ENCODE data around the gene RRP9. TPM values are rescaled to one million over a fixed set of nuclear protein-coding genes. Genes with fewer than 3 reads are reported as not detected.

RRP9 gene
- total and polyA plus RNA-seq, 10 donors: 9.5 to 26.6 (median 14.1) TPM

DNA sequence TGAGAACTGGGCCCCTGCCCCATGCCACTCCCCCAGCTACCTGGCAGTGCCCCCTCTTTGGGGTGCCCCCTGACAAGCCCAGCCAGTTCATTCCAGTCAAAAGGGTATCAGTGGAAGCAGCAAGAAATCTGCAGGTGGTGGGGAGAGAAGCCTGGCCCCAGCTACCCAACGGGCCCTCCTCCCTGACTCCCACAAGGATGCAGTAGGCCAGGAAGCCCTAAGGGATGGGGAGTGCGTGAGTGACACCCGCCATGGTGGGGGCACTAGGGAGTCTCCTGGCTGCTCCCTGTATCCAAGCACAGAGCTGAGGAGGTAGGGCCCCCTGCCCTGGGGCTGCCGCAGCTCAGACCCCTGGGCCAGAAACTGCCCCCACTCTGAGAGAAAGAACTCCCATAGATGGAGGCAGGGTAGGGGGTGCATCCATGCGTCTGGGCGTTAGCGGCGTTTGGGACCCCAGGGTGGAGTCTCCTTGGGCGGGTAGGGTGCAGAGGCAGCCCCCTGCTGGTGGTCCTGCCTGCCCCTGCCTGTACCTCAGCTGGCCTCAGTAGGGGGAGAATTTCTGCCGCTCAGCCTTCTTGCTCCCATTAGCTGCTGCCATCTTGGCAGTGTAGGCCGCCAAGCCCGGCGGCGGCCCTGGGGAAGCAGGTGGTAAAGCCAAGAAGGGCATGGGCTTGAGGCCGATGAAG lies 16.0 kb upstream of the RRP9 start:
- Histone ChIP-seq H3K27me3 (replicated peaks in 1 of 7) (peaks cover 0 to 46% (median 15%) of the 10 kb centered on the region in 7 donors), H3K9me3 (no peaks in the 10 kb centered on the region), H3K4me3 (no peak overlapping the region), H3K4me1 (peaks cover 6 to 58% (median 29%) of the 10 kb centered on the region in 6 donors), H3K27ac (no peak overlapping the region), H3K36me3 (peaks cover 0 to 34% (median 0%) of the 10 kb centered on the region in 6 donors)
- TF ChIP-seq POLR2A (IDR thresholded peaks at IDR 0.05) (no peak), POLR2AphosphoS5 (IDR thresholded peaks at IDR 0.05) (no peak)
- TF ChIP-seq, protein P1, sequence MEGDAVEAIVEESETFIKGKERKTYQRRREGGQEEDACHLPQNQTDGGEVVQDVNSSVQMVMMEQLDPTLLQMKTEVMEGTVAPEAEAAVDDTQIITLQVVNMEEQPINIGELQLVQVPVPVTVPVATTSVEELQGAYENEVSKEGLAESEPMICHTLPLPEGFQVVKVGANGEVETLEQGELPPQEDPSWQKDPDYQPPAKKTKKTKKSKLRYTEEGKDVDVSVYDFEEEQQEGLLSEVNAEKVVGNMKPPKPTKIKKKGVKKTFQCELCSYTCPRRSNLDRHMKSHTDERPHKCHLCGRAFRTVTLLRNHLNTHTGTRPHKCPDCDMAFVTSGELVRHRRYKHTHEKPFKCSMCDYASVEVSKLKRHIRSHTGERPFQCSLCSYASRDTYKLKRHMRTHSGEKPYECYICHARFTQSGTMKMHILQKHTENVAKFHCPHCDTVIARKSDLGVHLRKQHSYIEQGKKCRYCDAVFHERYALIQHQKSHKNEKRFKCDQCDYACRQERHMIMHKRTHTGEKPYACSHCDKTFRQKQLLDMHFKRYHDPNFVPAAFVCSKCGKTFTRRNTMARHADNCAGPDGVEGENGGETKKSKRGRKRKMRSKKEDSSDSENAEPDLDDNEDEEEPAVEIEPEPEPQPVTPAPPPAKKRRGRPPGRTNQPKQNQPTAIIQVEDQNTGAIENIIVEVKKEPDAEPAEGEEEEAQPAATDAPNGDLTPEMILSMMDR (IDR thresholded peaks at IDR 0.05 in 8 of 11, conservative IDR thresholded peaks at IDR 0.05 in 3 of 11): no peak
- DNase-seq: no peak
- intact Hi-C loops (cut with DNase I; ENCODE audit: low total_unique reads): no loop called here
- WGBS, 5 donors: 90 to 96% (median 94%) methylated on average over 9 to 15 of the region's 15 CpGs

DNA sequence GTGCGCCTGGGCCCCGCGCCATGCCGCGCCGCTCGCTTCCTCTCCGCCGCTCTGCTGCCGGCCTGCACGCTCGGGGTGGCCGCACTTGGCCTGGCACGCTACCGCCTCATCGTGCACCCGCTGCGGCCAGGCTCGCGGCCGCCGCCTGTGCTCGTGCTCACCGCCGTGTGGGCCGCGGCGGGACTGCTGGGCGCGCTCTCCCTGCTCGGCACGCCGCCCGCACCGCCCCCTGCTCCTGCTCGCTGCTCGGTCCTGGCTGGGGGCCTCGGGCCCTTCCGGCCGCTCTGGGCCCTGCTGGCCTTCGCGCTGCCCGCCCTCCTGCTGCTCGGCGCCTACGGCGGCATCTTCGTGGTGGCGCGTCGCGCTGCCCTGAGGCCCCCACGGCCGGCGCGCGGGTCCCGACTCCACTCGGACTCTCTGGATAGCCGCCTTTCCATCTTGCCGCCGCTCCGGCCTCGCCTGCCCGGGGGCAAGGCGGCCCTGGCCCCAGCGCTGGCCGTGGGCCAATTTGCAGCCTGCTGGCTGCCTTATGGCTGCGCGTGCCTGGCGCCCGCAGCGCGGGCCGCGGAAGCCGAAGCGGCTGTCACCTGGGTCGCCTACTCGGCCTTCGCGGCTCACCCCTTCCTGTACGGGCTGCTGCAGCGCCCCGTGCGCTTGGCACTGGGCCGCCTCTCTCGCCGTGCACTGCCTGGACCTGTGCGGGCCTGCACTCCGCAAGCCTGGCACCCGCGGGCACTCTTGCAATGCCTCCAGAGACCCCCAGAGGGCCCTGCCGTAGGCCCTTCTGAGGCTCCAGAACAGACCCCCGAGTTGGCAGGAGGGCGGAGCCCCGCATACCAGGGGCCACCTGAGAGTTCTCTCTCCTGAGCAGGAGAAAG lies 14.4 kb upstream of the RRP9 start:
- TF ChIP-seq POLR2AphosphoS5 (IDR thresholded peaks at IDR 0.05): peak; percentile 23 to 66 (median 56)
- TF ChIP-seq POLR2A (IDR thresholded peaks at IDR 0.05): no peak
- TF ChIP-seq, protein P1 (IDR thresholded peaks at IDR 0.05 in 8 of 11, conservative IDR thresholded peaks at IDR 0.05 in 3 of 11): peak in 8 of 11 experiments; percentile 26 to 55 (median 44)
- no peak for DNase-seq
- peak overlapping the region; percentile 25 to 68 (median 38) for H3K4me3 ChIP-seq
- intact Hi-C loops (cut with DNase I; ENCODE audit: low total_unique reads): no loop called here
- peaks cover 6 to 43% (median 22%) of the 10 kb centered on the region in 6 donors for H3K4me1 ChIP-seq
- H3K27me3 ChIP-seq (replicated peaks in 1 of 7): peaks cover 0 to 46% (median 15%) of the 10 kb centered on the region in 7 donors
- WGBS, 5 donors: 3 to 7% (median 5%) methylated on average over 23 to 97 of the region's 97 CpGs
- peaks cover 0 to 34% (median 0%) of the 10 kb centered on the region in 6 donors for H3K36me3 ChIP-seq
- H3K27ac ChIP-seq: peak overlapping the region in 6 of 8 donors; percentile 54 to 79 (median 70)
- H3K9me3 ChIP-seq: no peaks in the 10 kb centered on the region

DNA sequence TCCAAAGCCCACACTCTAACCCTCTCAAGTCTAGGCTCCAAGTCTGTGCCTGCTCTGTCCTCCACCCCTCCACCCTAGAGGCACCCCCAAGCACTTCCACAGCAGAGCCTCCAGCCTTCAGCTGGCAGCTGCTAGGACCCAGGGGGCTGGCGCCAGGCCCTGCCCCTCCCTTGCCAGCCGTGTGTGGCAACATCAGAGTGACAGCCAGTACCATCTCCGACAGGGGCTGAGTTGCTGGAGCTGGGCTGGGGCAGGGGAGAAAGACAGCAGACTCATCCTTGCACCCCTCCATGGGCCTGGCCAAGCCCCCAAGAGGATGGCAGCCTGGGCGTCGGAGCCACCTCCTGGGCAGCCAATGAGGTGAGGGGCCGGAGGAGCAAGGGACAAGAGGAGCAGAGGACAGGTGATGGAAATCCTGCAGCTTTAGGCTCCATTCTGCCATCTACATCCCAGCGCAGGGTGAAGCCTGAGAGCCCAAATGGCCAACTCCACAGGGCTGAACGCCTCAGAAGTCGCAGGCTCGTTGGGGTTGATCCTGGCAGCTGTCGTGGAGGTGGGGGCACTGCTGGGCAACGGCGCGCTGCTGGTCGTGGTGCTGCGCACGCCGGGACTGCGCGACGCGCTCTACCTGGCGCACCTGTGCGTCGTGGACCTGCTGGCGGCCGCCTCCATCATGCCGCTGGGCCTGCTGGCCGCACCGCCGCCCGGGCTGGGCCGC lies 13.6 kb upstream of the RRP9 start, which contains the start of gene GPR62:
Gene GPR62 (plus strand): TSS at position 207 of the 718 bp plus-strand sequence. CDS start 272 bp downstream, at position 479.
- no peak for DNase-seq

More for the DNA sequence above, 13.6 kb upstream of the RRP9 start, which contains the start of gene GPR62:
- TF ChIP-seq, protein P1 (IDR thresholded peaks at IDR 0.05 in 8 of 11, conservative IDR thresholded peaks at IDR 0.05 in 3 of 11): no peak
- no peak for TF ChIP-seq POLR2A (IDR thresholded peaks at IDR 0.05)
- no peak for TF ChIP-seq POLR2AphosphoS5 (IDR thresholded peaks at IDR 0.05)
- H3K4me1 ChIP-seq: peaks cover 6 to 40% (median 21%) of the 10 kb centered on the region in 6 donors
- H3K9me3 ChIP-seq: no peaks in the 10 kb centered on the region
- WGBS, 5 donors: 29 to 57% (median 41%) methylated on average over 22 to 33 of the region's 33 CpGs
- peak within 1 kb of the TSS; percentile 25 to 68 (median 38) for H3K4me3 ChIP-seq
- intact Hi-C loops (cut with DNase I; ENCODE audit: low total_unique reads): no loop called here
- peaks cover 0 to 46% (median 15%) of the 10 kb centered on the region in 7 donors for H3K27me3 ChIP-seq (replicated peaks in 1 of 7)
- H3K36me3 ChIP-seq: peaks cover 0 to 29% (median 0%) of the 10 kb centered on the region in 6 donors
- H3K27ac ChIP-seq: peak within 1 kb of the TSS in 6 of 8 donors; percentile 54 to 79 (median 70)
